GM21367 (cell line): ENCODE data around the gene FAM98B.

Experiments used
- ATAC-seq: cut with Tn5 transposase; IDR thresholded peaks from one replicate; pipeline ENCODE4 v1.9.1; 2021; ENCODE audit not compliant: unreplicated experiment

FAM98B gene

DNA sequence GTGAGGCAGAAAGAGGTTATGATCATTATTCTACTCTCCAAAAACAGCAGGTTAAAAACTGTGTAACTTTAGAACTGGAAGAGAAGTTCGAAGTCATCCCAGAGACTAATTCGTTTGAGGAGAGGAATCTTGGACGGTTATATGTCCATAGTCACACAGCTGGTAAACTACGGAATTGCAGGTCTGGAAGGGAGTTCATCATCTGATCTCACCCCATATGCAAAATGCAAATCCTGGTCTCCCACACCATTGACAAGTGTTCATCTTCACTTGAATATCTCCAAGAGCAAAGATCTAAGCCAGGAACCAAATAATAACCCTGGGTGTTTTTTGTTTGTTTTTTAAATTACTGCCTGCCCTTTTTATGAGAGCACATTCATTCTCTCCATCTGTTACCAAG lies 53.1 kb downstream of the FAM98B start:
- no peak for ATAC-seq

DNA sequence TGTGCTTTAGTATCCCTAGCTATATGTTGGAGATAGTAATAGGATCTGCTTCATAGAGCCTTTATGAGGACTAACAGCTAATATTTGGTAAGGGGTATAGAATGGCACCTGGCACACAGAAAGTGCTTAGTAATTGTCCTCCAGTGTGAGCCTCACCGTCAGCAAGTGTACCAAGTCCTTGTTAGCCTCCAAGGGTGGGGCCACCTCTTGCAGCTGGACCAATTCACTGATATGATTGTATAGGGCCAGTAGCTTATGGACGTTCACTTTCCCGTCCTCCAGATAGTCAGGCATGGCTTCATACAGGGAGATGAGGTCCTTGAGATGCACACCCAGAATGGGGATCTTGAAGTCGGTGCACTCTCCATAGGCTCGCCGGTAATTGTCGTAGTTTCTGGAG lies 53.6 kb downstream of the FAM98B start:
- no peak for ATAC-seq

DNA sequence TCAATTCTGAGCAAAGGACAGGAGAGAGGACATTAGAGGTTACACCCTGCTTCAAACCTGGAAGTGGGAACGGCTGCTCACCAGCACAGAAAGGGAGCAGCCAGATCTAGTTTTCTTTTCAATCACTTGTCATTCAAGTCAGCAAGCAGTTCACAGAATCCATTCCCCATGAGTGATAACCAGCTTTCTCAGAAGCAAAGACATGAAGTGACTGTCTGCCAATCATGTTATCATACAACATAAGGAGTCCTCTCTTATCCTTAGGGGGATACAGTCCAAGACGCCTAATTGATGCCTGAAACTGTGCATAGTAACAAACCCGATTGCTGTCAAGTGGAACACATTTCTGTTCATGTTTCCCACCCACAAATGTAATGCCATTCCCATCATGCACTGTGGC lies 54.7 kb downstream of the FAM98B start:
- ATAC-seq: no peak

DNA sequence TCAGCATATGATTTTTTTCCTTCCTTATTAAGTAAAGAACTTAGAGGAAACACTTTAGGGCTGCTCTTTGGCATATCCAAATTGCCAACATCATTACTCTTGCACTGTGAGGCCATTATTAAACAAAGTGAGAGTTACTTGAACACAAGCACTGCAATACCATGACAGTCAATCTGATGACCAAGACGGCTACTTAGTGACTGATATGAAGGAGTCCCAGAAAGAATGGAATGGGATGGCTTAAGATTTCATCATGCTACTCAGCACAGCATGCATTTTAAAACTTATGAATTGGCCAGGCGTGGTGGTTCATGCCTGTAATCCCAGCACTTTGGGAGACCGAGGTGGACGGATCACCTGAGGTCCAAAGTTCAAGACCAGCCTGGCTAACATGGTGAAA lies 55.2 kb downstream of the FAM98B start:
- no peak for ATAC-seq

DNA sequence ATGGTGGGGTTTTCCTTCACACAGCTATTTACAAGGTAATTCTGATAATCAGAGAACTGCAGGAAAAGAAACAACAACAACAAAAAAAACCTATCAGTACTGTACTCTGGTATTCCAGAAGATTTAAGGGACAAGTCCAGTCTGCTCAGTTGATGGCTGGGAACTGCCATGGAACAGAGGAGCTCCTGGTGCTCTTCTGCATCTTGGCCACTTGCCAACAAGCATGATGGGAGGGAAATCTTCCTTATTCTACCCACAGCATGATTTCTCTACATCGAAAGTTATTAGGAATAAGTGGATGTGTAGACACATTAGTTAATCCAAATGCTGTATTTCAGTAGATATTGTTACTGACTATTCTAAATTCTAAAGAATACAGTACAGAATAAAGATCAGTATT lies 59.0 kb downstream of the FAM98B start:
- no peak for ATAC-seq

DNA sequence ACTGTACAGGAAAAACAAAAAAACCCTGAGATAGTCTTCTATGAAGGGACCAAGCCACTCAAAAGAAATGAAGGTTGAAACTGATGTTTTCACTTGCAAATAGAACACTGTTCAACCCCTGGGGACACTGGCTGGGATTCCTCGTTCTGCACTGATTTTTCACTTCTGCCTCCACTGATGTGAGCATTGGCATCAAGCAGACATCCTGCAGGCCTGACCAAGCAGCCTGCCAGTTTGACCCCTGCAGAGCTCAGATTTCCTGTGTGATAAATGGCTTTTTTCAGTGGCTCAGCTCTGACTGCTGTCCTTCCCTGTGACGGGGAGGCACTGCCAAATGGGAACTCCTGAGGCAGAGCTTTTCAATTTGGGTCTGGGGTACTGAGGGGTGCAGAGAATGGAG lies 60.7 kb downstream of the FAM98B start:
- ATAC-seq: peak; percentile 61

DNA sequence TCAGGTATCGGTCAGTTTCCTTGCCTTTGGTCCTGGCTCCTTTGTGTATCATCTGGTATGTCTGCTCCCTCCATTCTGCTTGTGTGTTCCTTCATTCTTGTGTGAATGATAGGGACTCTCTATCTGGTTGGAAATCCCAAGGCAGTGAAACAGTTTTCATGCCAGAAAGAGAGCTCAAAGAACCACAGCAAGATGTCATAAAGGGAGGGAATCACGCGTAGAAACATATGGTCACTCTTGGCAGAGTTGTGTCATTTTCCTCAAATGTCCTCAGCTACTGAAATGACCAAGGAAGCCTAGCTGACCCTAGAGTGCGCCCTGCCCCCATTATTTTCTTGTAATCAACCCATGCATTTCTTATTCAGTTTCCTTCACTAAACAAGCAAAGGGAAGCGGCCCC lies 62.7 kb downstream of the FAM98B start:
- no peak for ATAC-seq

DNA sequence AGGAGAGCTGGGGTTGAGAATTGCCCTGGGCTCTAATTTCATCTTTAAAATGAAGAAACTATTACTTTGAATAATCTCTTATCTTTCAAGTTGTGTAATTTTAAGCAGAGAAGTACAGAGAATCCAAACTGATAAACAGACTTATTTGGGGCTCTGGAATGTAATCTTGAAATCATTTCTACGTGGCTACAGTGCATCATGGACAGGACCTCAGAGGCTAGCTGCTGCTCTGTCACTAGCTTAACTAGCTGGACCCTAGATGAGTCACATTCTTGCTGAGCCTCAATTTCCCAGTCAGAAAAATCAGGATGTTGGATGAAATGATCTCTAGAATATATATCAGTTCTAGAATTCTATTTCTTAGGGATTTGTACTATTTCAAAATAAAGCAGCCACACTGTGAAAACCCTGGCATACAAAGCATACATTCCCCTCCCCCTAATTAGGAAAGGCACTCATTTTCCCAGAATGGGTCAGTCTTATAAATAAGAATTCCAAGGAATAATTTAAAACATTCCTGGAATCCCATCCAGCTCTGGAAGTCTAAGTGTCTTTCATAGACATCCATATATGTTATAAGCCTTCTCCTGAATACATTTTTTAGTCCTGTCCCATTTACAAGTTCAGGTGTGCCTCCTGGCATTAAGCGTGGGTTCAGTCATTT lies 63.5 kb downstream of the FAM98B start:
- no peak for ATAC-seq

DNA sequence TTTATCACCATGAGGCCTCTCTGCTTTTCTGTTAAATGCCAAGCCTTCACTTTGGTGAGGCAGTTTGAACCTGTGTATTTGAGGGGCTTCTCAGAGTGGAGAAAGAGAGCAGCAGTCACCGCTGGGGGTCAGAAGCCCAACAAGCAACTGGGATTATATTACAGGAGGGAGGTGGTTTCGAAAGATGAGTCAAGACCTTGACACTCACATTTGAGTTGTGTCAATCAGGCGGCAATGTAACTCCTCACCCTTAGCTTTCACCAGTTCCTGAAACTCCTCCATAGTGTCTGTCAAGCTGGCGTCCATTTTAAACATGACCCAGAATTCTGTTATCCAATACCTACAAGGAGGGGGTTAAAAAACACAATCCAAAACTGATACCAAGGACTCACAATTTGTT lies 64.2 kb downstream of the FAM98B start:
- ATAC-seq: no peak

DNA sequence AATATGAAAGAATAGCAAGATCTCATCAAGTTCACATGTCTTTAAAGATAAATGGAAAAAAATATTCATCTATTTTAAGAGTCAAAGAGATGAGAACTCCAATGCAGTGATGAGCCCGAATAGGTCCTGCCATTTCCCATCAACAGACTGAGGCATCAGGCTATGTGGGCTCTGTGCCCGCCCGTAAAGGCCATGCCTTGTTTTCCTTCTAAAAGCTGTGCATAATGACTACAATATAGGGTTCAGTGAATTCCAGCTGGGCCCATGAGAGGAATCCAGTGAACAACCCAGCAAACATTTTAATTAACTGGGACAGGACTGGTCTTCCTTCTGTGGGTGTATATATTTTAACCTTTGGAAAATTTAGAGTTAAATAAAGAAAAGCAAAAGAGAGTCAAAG lies 66.1 kb downstream of the FAM98B start:
- ATAC-seq: no peak

DNA sequence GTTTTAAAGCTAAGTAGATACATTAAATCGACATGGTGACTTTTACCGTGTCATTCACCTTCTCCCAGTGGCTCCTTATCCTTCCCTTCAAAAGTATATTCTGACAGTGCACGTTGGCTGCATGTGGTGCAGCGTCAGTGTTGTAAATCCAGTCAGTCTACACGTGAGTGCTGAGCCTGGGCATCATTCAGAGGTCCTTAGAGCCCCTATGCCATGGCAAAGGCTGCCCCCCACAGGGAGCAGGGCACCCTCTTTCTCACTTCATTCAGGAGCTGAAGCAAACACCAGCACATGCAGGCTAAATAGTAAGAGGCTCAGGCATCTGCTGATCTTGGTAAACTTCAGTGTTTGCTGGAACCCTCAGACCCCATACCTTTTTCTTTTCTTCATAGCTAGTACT lies 67.4 kb downstream of the FAM98B start:
- no peak for ATAC-seq

DNA sequence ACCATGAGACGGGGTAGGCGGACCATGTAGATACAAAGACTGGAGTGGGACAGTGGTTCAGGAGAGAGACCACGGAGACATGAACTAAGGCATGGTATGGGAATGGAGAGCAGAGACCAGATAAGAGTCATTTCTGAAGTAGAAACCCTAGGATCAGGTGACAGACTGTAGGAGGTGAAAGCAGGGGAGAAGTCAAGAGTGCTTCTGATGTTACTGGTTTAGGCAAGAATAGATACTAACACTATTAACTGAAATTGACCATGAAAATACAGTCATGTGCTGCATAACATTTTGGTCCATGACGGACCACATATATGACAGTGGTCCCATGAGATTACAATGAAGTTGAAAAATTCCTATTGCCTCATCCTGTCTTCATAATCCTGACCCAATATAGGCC lies 69.0 kb downstream of the FAM98B start:
- no peak for ATAC-seq

DNA sequence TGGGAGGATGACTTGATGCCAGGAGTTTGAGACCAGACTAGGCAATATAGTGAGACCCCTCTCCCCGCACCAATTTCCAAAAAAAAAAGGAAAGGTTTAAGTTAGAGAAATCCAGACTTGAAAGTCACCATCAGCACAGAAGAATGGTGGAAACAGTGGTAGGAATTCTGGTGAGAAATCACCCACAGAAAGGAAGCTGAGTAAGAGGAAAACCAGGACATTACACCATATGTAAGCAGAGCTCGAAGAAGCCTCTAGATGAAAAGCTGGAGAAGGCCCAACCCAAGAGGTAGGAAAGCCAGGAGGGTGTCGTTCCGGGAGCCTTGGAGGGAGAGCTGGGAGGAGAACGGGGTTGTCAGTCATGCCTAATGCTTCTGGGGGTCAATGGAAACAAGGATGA lies 70.2 kb downstream of the FAM98B start:
- no peak for ATAC-seq

DNA sequence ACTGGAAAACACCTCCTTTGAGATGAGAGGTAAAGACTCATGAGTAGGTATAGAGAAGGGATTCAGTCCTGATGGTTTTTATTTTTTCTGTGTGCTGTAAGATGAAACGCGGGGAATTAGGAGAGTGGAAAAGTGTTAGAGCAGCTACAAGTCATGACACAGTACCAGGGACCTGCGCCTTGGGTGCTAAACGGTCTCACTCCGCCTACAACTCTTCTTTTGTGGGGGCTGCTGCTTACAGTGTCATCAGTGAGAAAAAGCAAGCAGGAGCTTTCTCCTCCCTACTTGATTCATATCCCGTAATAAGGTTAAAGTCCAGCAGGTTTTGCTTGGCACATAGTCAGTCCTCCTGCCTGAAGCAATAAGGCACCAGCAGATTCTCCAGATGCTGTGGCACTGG lies 71.6 kb downstream of the FAM98B start:
- no peak for ATAC-seq

DNA sequence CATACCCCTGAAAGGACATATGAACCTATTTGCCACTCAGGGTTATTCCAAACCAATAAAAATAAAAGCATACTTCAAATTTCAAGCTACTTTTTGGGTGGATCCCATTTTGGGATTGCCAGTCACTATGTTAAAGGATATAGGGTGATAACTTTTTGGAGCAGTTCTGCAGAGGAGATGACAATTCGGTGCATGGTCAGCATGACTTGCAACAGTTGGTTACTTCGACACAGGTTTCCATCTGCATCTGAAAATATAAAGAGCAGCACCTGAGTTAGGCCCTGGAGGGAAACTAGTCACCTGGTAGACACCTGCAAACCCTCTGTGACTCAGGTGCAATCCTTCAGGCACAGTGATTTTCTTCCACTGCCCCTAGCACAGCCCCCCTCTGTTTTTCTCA lies 72.2 kb downstream of the FAM98B start:
- ATAC-seq: no peak

DNA sequence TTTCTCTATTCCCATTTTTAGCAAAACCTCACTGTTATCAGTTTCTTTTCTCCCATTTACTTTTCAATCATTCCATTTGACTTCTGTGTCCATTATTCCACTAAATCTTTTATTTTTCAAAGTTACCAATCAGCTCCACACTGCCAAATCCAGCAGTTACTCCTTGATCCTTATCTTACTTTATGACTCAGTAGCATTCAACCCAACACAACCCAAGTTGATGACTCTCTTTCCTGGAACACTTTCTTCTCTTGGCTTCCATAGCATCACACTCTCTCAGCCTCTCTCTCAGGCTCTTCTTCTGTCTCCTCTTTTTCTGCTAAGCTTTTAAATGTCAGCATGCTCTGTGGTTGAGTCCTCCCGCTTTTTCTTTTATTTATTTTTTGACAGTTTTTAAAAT lies 74.4 kb downstream of the FAM98B start:
- no peak for ATAC-seq

DNA sequence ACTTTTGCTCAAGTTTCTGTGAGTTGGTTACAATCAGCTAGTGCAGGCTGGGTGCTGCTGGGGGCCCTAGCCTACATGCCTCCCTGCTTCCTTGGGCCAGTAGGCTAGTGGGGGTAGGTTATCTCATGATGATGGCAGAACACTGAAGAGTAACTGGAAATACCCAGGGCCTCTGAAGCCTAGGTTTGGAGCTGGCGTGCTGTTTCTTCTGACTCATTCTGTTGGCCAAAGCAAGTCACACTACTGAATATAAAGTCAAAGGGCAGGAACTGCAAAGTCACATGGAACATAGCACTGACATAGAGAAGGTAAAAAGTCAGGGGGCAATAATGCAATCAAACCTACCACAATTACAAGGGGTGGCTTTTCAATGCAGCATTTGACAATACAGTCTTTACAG lies 76.2 kb downstream of the FAM98B start:
- ATAC-seq: no peak

DNA sequence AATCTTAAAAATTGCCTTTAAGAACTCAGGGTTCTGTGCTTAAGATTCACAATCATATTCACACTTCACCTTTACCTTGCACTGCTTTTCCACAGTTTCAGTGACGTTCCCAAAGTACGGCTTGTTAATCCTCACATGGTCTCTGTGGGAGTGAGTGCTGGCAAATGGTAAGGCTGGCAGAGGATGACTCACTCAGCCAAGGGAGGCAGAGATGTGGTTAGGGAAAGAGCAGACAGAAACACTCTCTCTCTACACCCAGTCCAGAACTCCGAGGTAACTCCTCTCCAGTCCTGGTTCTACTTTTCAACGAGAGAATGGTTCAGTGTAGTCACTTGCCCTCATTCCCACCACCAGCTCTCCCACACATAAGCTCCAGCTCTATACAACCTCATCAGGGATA lies 77.6 kb downstream of the FAM98B start:
- ATAC-seq: no peak

DNA sequence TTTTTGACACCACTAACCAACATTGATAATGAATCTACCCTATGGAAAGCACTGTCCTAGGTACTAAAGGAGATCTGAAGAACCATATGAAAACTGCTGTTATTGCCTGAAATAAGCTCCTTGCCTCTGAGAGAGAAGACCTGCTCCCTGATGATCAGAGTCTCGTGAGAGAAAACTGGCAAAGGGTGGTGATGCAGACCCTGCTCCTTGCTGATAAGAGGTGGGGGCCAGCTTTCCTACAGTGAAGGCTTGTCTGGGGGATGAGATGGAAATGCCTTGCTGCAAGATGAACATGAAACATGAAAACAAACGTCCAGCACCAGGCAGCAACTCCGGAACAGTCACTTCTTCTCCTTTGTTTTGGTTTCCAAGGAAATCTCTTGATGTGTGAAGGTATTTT lies 78.8 kb downstream of the FAM98B start:
- ATAC-seq: no peak

DNA sequence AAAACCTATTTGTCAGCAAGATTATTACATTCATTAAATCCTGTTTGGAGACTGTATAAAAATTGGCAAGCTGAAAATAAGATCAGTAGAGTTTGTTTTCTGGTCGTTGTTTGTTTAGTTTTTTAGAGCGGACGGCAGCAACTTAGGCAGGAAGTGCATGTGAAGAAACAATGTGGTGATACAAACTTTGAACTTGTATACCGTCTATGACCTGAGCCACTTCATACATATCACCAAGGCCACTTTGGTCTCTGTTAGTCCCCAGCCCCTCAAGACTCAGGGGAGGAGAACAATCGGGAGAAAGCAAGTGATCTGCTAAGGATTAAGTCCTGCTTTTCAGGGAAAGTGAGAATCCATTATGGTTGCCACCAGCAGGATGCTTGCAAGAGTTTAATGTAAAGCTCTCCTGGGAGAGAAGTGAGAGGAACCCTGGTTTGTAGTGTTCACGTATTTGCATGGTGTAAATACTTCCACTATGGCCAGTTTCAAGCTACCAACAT lies 79.5 kb downstream of the FAM98B start:
- ATAC-seq: no peak

DNA sequence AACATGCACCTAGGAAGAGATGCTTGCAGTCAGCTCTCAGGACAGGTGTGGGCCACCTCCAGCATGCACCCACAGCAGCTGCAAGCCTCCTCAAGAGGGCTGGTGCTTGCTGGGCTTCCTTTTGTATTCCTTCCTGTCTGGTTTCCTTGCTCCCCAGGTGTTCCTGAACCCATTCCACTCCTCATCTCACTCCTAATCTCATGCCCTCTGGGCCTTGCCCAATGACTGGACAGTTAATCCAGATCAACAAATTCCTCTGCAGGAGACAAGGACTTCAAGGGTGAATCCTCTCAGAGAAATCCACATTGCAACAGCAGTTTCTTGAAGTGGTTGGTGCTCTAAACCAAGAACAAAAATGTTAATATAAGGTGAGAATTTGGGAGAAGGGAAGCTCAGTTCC lies 80.0 kb downstream of the FAM98B start:
- ATAC-seq: no peak

DNA sequence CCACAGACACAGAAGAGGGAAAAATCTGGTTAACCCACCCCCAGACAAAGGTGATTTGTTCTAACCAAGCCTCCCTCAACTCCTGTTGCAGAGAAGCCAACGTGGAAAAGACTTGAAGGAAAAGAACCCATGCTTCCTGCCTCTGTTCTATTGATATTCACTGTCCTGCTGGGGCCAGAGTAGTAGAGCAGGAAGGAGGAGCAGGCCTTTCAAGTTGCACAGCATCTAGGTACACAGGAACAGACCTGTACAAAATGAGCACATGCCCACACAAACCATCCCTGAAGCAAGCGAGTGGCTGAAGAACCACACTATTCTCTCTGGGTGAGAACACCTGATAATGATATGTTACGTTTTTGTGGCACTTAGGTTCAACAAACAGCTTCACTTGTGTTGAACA lies 80.8 kb downstream of the FAM98B start:
- no peak for ATAC-seq

DNA sequence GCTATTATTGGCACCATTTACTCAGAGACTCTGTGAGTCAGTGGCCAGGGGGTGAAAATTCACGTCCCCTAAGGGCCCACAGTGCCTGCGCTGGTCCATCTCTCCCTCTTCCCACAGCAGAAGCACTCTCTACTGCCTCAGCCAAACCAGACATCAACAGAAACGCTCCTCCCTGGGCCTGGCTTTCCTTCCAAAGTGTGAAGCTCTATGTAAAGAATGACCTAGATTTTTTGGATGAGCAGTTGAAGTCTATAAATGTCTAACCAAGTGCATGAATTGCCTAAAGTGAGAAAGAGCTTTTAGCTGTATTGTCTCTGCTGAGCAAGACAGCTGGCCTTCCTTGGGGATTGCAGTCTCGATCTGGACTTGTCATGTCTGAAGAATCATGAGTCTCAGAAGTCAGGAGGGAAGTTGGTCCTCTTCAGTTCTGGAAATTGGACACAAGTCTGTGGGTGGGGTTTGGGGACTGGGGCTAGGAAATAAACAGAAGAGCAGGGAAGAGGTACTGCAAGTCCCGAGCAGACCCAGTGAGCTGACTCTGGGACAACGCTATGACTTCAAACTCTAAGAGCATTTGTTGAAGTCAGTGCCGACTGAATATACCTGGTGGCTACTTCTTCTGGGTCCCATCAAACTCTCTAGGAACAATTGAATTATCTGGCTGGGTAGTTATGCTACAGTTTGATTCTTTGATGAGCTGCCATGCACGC lies 81.7 kb downstream of the FAM98B start:
- ATAC-seq: no peak
